ENCODE measurements around the gene ITGAX. TPM values are rescaled to one million over a fixed set of nuclear protein-coding genes. Genes with fewer than 3 reads are reported as not detected.
A peak's percentile ranks its signal among the peaks of the same experiment; 100 is the strongest.

Gene ITGAX
- total and polyA plus RNA-seq, 2 of the 8 experiments (the other 6 are each of a cell fraction or from before 2014, with no cell fraction given): 0.30 TPM; not detected in 1

DNA sequence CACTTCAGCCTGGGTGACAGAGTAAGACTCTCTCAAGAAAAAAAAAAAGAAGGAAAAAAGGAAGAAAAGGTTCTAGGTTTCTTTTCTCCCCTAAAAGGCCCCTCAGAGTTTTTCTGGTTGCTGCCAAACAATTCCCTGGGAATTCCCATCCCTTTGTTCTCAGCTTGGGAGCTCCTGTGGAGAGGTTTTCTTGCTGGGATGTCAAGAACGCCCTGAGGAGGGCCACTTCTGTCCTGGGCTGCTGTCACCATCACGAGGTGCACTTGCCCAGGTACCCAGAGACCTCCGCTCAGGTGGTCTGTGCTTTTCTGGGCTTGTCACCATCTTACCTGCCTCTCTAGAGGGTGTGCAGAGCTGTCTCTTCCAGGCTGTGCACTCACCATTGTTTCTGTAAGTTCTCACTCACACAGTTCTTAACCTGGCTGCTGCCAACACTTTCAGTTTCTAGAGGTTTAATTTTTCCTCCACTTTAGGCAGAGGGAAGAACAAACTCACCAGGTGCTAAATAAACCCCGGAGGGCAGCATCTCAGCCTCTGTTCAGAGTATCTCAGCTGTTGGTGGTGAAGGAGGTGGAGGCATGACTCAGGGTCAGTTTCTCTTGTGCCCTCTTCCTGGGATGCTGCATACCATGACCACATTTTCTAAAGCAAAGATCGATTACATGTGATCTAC lies 75.5 kb downstream of the ITGAX start:
- CTCF ChIA-PET (ENCODE audit: partially characterized antibody): interaction anchor here (0.7 to 5.8 kb wide), 5 partner anchors 12 to 452 kb away, joined by 3 to 36 read pairs (median 3); partner anchors contain the start of genes TRIM72 and ZNF843
- H3K4ac ChIP-seq (replicated peaks; ENCODE audit: insufficient read length, low read depth, low read length): no peak overlapping the region
- no peak overlapping the region for H3K23ac ChIP-seq (ENCODE audit: insufficient read length)
- H3K4me1 ChIP-seq (replicated peaks in 1 of 4; ENCODE audit: control insufficient read depth in 3 of 4, insufficient read depth in 4 of 4, low read length in 3 of 4): no peaks in the 10 kb centered on the region; a peak in 2 of 7 replicates
- H3K79me1 ChIP-seq (ENCODE audit: low read depth, low read length): no peaks in the 10 kb centered on the region
- no peaks in the 10 kb centered on the region for H3K79me2 ChIP-seq (ENCODE audit: control insufficient read depth in 1 of 2, insufficient read depth in 2 of 2, low read length in 2 of 2)
- H3K27me3 ChIP-seq (replicated peaks in 1 of 4; ENCODE audit: control insufficient read depth in 3 of 4, extremely low read depth in 1 of 4, insufficient read depth in 3 of 4, low read length in 3 of 4): peaks cover 5 to 25% (median 24%) of the 10 kb centered on the region in 4 experiments
- no peak overlapping the region for H4K5ac ChIP-seq (ENCODE audit: insufficient read length, low read depth, low read length)
- no peaks in the 10 kb centered on the region for H4K20me1 ChIP-seq (replicated peaks in 1 of 2; ENCODE audit: control insufficient read depth in 1 of 2, insufficient read depth in 2 of 2, low read length in 2 of 2)
- H2BK15ac ChIP-seq (ENCODE audit: low read length): no peak overlapping the region
- H3K9ac ChIP-seq (replicated peaks in 1 of 4; ENCODE audit: extremely low read depth in 1 of 4, low read depth in 3 of 4, low read length in 3 of 4): no peak overlapping the region
- no peaks in the 10 kb centered on the region for H3K36me3 ChIP-seq (ENCODE audit: control insufficient read depth in 2 of 4, insufficient read depth in 4 of 4, low read length in 3 of 4)
- H2BK5ac ChIP-seq (ENCODE audit: low read depth, low read length): no peak overlapping the region
- no peak overlapping the region for H3K27ac ChIP-seq (ENCODE audit: low read depth, low read length)
- H3K14ac ChIP-seq (ENCODE audit: insufficient read length): no peak overlapping the region
- DNase-seq (ENCODE audit: low read depth in 1 of 2, low spot score in 2 of 2) (no peak), FAIRE-seq (no peak)
- no peak overlapping the region for H2BK12ac ChIP-seq (ENCODE audit: low read depth, low read length)
- no peak overlapping the region for H2BK120ac ChIP-seq (replicated peaks; ENCODE audit: low read depth, low read length)
- H3K56ac ChIP-seq (replicated peaks; ENCODE audit: insufficient read length, low read depth, low read length): no peak overlapping the region
- no peak overlapping the region for H4K8ac ChIP-seq (ENCODE audit: extremely low read depth, insufficient read depth, low read length)
- no peak overlapping the region for H3K4me3 ChIP-seq (ENCODE audit: extremely low read depth in 1 of 4, insufficient read depth in 2 of 4, low read depth in 3 of 4, low read length in 4 of 4)
- peaks cover 2% of the 10 kb centered on the region; the same call in 1 of the 2 replicates for H3K23me2 ChIP-seq (ENCODE audit: low read depth, low read length)
- no peak overlapping the region for H2BK20ac ChIP-seq (ENCODE audit: low read length)
- H3K4me2 ChIP-seq (ENCODE audit: insufficient read depth in 1 of 2, low read depth in 2 of 2, low read length in 2 of 2): 0 out of 4 replicates have a peak overlapping the region, but pooled peaks of 1 of the 2 experiments have one; percentile 6
- no peak overlapping the region for H4K91ac ChIP-seq (replicated peaks; ENCODE audit: insufficient read length, low read length)
- no peak overlapping the region for H3K18ac ChIP-seq (ENCODE audit: extremely low read depth, low read length)
- WGBS, 2 experiments (ENCODE audit: extremely low coverage in 1 of 2, insufficient coverage in 1 of 2, insufficient read length in 1 of 2, insufficient replicate concordance in 2 of 2, low coverage in 1 of 2, low lambda C conversion rate in 2 of 2, missing lambda C conversion rate in 1 of 2): 60% methylated on average over 5 of the region's 5 CpGs; no CpG with 5 or more reads in 1 of the 2 experiments
- H2AK5ac ChIP-seq (ENCODE audit: low read depth, low read length): no peak overlapping the region
- H2AFZ ChIP-seq (ENCODE audit: low read length): no peak overlapping the region
- POLR2A ChIA-PET (ENCODE audit: partially characterized antibody): interaction anchor here (0.6 to 2.5 kb wide), 4 partner anchors 27 to 250 kb away, joined by 3 to 10 read pairs (median 4); partner anchors contain the start of gene FUS
- peaks cover 5 to 6% of the 10 kb centered on the region in 2 experiments for H3K9me3 ChIP-seq (ENCODE audit: insufficient read depth in 2 of 2, low read depth in 1 of 2, low read length in 1 of 2)
- no peak for TF ChIP-seq TBP (IDR thresholded peaks at IDR 0.05; ENCODE audit: low read depth, low read length)
- no peak for TF ChIP-seq TAF7 (optimal IDR thresholded peaks at IDR 0.05; ENCODE audit: borderline replicate concordance, low read depth, low read length)
- TF ChIP-seq CBX8 (IDR thresholded peaks at IDR 0.05; ENCODE audit: borderline replicate concordance, low read depth, low read length): no peak
- no peak for TF ChIP-seq BCL11A (IDR thresholded peaks at IDR 0.05; ENCODE audit: low read depth in 2 of 2, low read length in 2 of 2)
- TF ChIP-seq CHD1 (IDR thresholded peaks at IDR 0.05; ENCODE audit: low read depth, low read length): no peak
- no peak for TF ChIP-seq GABPA (IDR thresholded peaks at IDR 0.05; ENCODE audit: borderline replicate concordance, insufficient read depth, low read length)
- TF ChIP-seq SAP30 (IDR thresholded peaks at IDR 0.05; ENCODE audit: insufficient read depth, insufficient replicate concordance, low read length): no peak
- no peak for TF ChIP-seq PHF8 (conservative IDR thresholded peaks at IDR 0.05; ENCODE audit: low read depth, low read length)

Data from H1 (cell line).